T-helper 2 cell (primary cell): ENCODE measurements around the gene MIEN1.
"Not testable (repeated sequence)": the region's sequence is repeated elsewhere in the genome, so short reads cannot be mapped to it uniquely, and the experiment has no call there.

ENCODE experiments used
- DNase-seq, 5 experiments: peaks; one replicate each; pipeline versions ENCODE4 v3.0.0 to v3.0.0-alpha.2; 2012 to 2022

Gene MIEN1

DNA sequence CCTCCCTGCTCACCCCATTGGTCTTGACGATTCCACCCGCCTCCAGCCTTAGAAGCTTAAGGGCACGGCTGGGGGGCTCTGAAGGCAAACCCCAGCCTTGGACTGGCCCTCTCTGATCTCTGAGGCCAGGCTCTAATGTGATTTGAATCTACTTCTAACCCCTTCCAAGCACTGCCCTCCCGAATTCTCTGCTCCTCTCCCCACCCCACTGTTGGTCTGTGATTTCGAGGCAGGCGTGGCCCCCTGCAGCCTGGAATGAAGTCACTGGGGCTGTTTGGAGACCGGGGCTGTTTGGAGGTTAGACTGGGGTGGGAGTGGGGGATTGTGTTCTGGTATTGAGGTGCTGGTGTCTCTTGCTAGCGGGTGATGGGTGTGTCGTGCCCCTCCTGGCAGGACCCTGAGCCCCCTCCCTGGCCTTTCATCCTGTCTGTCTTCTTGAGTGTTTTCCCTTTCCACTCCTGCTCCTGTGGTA is 9.6 kb upstream of the MIEN1 start:
- no peak for DNase-seq

DNA sequence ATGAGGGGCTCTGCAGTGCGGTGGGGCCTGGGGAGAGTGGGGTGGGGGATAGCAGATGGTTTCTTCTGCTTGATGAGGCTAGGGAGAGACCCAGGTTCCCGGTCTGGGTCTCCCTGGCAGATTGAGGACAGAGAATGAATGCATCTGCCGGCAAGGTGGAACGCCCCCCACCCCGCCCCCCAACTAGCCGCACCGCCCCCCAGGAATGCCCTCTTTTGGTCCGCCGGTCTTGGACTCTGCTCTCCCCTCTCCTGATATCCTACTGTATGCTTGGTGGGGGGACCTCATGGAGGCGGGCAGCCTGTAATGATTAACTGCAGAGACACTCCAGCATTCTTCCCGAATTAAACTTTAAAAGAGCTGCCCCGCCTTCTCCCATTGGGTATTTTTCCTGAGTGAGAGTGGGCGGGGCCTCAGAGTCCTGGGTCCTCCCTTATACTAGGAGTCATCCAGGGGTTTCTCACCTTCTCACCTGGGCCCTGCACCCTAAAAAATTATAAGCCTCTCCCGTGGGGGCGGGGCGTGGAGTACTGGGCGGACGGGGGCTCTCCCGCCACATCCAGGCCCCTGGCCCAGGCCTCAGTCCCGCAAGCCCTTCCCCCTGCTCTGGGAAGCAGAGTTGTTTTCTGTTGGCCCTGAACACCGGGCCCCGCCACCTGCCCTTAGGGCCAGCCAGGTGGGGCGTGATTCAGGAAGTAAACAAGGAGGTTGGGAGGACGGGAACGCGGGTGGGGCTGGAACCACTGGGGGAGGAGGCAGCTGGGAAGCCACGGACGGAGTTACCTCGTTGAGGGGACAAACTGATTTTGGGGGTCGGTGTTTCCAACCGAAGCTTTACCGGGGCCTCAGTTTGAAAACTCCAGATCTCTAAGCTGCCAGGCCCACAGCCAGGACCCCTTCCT is 8.9 kb upstream of the MIEN1 start:
- no peak for DNase-seq

- DNase-seq, result peak in 3 of 5 experiments; percentile 36 to 41 (median 38)
These were observed 8.2 kb upstream of the MIEN1 start for GRCh38 chr17:39738568-39738901.

DNA sequence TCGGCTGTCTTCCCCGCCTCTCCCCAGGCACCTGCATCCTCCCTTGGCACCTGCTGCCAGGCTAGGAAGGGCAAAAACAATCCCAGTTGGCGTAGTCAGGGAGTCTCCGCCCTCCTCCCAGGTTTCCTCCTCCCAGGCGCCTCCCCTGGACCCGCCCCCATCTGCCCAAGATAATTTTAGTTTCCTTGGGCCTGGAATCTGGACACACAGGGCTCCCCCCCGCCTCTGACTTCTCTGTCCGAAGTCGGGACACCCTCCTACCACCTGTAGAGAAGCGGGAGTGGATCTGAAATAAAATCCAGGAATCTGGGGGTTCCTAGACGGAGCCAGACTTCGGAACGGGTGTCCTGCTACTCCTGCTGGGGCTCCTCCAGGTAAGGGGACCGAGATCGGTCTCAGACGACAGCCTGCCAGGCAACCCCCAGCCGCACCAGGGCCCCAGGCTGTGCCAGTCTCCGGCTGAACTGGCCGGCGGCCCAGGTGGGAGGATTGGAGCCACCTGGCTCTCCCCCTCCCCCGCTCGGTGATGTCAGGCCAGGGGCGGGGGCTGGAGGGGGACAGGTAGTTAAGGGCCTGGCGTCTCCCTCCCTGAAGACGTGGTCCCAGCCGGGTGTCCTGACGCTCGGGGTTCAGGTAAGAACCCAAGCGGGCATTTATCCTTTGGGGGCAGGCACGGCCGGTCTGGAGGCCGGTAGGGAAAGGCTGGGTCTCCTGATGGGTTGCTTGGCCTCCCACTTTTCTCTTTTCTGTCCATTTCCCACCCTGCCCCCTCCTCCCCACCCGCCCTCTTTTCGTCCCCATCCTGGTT is 7.6 kb upstream of the MIEN1 start, which contains the start of gene GRB7:
Gene GRB7 (plus strand): TSS at position 179 of the 808 bp plus-strand sequence. CDS start 4,364 bp downstream, outside the sequence.
- DNase-seq, result no peak

GRCh38 chr17:39737206-39737759 is 7.0 kb upstream of the MIEN1 start:
- no peak for DNase-seq

- no peak for DNase-seq
These were observed 6.2 kb upstream of the MIEN1 start for GRCh38 chr17:39736319-39737165.

- no peak for DNase-seq
These were observed 5.5 kb upstream of the MIEN1 start for GRCh38 chr17:39735882-39736281.

DNA sequence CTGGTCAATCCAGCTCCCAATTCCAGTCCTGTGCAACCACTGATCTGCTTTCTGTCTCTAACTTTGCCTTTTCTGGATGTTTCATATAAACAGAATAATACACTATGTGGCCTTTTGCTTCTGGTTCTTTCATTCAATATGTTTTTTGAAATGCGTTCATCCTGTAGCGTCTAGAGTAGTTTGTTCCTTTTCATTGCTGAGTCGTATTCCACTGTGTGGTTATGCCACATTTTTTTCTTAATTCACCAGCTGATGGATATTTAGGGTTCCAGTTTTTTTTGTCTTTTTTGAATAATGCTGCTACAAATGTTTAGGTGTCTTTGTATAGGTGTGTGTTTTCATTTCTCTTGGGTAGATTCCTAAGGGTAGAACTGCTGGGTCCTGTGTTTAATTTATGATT is 2.3 kb upstream of the MIEN1 start:
- no peak for DNase-seq

GRCh38 chr17:39729280-39729851 is 966 bp downstream of the MIEN1 start:
- no peak for DNase-seq

DNA sequence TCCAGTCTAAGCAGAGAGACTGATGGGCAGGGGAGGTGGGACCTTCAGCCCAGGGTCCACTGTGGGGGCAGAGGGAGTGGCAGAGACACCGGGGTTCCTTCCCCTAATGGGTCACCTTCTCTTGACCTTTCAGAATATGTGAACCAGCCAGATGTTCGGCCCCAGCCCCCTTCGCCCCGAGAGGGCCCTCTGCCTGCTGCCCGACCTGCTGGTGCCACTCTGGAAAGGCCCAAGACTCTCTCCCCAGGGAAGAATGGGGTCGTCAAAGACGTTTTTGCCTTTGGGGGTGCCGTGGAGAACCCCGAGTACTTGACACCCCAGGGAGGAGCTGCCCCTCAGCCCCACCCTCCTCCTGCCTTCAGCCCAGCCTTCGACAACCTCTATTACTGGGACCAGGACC is 2.8 kb downstream of the MIEN1 start:
- DNase-seq, result no peak

- no peak for DNase-seq
These were observed 3.7 kb downstream of the MIEN1 start for GRCh38 chr17:39726617-39727016.

- DNase-seq, result not testable (repeated sequence)
These were observed 4.4 kb downstream of the MIEN1 start for GRCh38 chr17:39725923-39726322.

DNA sequence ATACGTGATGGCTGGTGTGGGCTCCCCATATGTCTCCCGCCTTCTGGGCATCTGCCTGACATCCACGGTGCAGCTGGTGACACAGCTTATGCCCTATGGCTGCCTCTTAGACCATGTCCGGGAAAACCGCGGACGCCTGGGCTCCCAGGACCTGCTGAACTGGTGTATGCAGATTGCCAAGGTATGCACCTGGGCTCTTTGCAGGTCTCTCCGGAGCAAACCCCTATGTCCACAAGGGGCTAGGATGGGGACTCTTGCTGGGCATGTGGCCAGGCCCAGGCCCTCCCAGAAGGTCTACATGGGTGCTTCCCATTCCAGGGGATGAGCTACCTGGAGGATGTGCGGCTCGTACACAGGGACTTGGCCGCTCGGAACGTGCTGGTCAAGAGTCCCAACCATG is 5.6 kb downstream of the MIEN1 start:
- no peak for DNase-seq

GRCh38 chr17:39722965-39723848 is 7.1 kb downstream of the MIEN1 start:
- no peak for DNase-seq

DNA sequence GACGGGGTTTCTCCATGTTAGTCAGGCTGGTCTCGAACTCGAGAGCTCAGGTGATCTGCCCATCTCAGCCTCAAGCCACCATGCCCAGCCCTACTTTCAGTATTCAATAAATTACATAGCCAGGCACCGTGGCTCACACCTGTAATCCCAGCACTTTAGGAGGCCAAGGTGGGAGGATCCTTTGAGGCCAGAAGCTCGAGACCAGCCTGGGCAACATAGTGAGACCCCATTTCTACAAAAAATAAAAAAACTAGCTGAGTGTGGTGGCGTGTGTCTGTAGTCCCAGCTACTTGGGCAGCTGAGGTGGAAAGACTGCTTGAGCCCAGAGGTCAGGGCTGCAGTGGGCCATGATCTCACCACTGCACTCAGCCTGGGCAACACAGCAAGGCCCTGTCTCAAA is 8.2 kb downstream of the MIEN1 start:
- DNase-seq, result no peak

DNA sequence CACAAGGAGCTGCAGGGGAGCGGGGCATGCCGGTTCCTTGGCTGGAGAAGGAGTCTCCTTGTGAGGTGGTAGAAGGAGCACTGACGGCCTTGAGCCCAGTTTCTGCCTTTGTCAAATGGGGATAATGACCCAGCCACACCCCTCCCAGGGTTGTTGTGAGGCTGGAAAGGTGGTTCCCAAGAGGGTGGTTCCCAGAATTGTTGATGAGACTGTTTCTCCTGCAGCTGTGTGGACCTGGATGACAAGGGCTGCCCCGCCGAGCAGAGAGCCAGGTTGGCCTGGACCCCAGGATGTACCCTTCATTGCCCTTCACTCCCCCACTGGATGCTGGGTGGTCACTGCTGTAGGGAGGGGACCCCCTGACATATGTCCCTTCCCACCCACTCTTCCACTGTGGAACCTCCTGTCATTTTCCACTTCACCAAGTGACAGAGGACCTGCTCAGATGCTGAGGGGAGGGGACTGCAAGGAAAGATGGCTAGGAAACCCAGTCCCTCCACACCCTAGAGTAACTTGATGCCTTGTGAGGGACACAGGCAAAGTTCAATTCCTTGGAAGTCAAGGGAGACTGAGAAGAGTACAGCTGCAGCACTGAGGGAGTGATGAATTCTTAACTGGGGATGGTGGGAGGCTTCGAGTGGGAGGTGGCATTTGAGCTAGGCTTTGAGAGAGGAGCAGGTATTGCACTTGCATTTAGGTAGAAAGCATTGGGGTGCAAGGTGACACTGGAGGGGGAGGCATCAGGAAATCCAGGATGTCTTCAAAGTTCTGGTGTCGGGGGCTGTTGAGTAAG is 10.6 kb downstream of the MIEN1 start:
- no peak for DNase-seq

DNA sequence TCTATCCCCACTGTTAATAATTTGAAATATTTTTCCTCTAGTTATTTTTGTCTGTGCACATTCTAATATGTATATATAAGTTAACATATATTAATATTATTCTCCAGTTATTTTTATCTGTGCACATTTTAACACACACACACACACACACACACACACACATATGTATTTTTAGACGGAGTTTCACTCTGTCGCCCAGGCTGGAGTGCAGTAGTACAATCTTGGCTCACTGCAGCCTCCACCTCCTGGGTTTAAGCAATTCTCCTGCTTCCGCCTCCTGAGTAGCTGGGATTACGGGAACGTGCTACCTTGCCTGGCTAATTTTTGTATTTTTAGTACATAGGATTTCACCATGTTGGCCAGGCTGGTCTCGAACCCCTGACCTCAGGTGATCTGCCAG is 12.7 kb downstream of the MIEN1 start:
- no peak for DNase-seq

- no peak for DNase-seq
These were observed 13.3 kb downstream of the MIEN1 start for GRCh38 chr17:39716879-39717536.

DNA sequence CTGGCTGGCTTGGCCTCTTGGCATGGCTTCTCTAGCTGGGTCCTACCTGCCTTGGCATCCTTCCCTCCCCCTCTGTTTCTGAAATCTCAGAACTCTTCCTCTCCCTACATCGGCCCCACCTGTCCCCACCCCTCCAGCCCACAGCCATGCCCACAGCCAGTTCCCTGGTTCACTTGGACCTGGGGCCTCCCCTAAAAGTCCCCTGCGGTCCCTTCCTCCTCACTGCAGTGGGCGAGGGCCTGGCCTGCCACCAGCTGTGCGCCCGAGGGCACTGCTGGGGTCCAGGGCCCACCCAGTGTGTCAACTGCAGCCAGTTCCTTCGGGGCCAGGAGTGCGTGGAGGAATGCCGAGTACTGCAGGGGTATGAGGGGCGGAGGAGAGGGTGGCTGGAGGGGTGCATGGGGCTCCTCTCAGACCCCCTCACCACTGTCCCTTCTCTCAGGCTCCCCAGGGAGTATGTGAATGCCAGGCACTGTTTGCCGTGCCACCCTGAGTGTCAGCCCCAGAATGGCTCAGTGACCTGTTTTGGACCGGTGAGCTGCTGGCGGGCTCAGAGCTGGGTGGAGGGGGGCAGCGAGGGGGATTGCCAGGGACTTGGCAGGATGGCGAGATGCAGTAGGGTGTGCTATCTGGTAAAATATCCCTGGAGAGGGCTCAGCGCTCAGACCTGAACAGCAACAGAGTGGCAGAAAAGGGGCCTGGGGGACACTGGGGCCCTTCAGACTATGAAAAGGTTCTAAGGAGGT is 14.1 kb downstream of the MIEN1 start:
- no peak for DNase-seq
